IMR-90 (cell line): Measurements from ENCODE around the gene MFSD6L. TPM values are rescaled to one million over a fixed set of nuclear protein-coding genes. Genes with fewer than 3 reads are reported as not detected.

Experiments used
- ATAC-seq: fragments of 200-7000 bp; cut with Tn5 transposase; 2 replicates; pipeline ENCODE4 v1.9.1; 2020; ENCODE audit warnings: low read depth, mild to moderate bottlenecking, moderate library complexity
- BruUV-seq: library from RNA; stranded (reverse); fragments of 400-500 nt; replicated peaks from 2 replicates; lab custom pipeline; 2021; lab: Mats Ljungman, UMichigan
- CTCF ChIA-PET: fragments of 300-600 bp; formaldehyde crosslinking; extraction: SDS; loops from one replicate; lab custom pipeline; 2021; ENCODE audit warnings: antibody characterized with exemption; lab: Yijun Ruan, JAX
- POLR2A ChIA-PET: fragments of 300-600 bp; sonication (Branson Sonifier 250); formaldehyde crosslinking; loops from one replicate; lab custom pipeline; 2022; ENCODE audit warnings: antibody characterized with exemption; ENCODE audit not compliant: unreplicated experiment; lab: Charles Lee
- DNase-seq: peaks from one replicate; pipeline ENCODE4 v3.0.0; 2013
- H2AFZ ChIP-seq: replicated peaks from 2 replicates; pipeline ENCODE3; 2013; ENCODE audit warnings: low read length, mild to moderate bottlenecking; ENCODE audit not compliant: poor library complexity
- H2AK5ac ChIP-seq: 2 replicates; pipeline ENCODE4 v1.6.1; 2013; ENCODE audit warnings: low read depth, low read length, inconsistent platforms
- H2AK9ac ChIP-seq: replicated peaks from 2 replicates; pipeline ENCODE3; 2013; ENCODE audit warnings: mild to moderate bottlenecking, low read depth, low read length, moderate library complexity; ENCODE audit not compliant: poor library complexity
- H2BK120ac ChIP-seq: 2 replicates; pipeline ENCODE4 v1.6.1; 2013; ENCODE audit warnings: low read depth, low read length, inconsistent platforms
- H2BK15ac ChIP-seq: 3 replicates; pipeline ENCODE4 v1.6.1; 2013; ENCODE audit warnings: low read depth, low read length, inconsistent platforms
- H2BK20ac ChIP-seq: 2 replicates; pipeline ENCODE4 v1.6.1; 2013; ENCODE audit warnings: low read depth, mild to moderate bottlenecking, inconsistent platforms, low read length, moderate library complexity
- H2BK5ac ChIP-seq: 2 replicates; pipeline ENCODE4 v1.6.1; 2013; ENCODE audit warnings: mild to moderate bottlenecking, low read depth, low read length, inconsistent platforms; ENCODE audit not compliant: poor library complexity, severe bottlenecking
- H3K14ac ChIP-seq: replicated peaks from 2 replicates; pipeline ENCODE4 v1.6.1; 2013; ENCODE audit warnings: low read depth, low read length, inconsistent platforms
- H3K18ac ChIP-seq: 2 replicates; pipeline ENCODE4 v1.6.1; 2013; ENCODE audit warnings: low read depth, low read length, control low read depth
- H3K23ac ChIP-seq: 2 replicates; pipeline ENCODE4 v1.6.1; 2013; ENCODE audit warnings: low read depth, low read length, inconsistent platforms
- H3K27ac ChIP-seq: 2 replicates; pipeline ENCODE4 v1.5.1; 2013; ENCODE audit warnings: mild to moderate bottlenecking, control low read depth, low read length; ENCODE audit not compliant: insufficient read depth
- H3K27me3 ChIP-seq: 2 replicates; pipeline ENCODE4 v1.6.1; 2013; ENCODE audit warnings: low read length; ENCODE audit not compliant: control insufficient read depth, insufficient read depth
- H3K36me3 ChIP-seq: 2 replicates; pipeline ENCODE4 v1.6.1; 2013; ENCODE audit warnings: low read length, mixed read lengths; ENCODE audit not compliant: control insufficient read depth, insufficient read depth
- H3K4ac ChIP-seq: 2 replicates; pipeline ENCODE4 v1.6.1; 2013; ENCODE audit warnings: low read depth, low read length, inconsistent platforms
- H3K4me1 ChIP-seq: 2 replicates; pipeline ENCODE4 v1.6.1; 2013; ENCODE audit warnings: low read length, mixed read lengths; ENCODE audit not compliant: control insufficient read depth, insufficient read depth
- H3K4me2 ChIP-seq: 2 replicates; pipeline ENCODE4 v1.6.1; 2013; ENCODE audit warnings: low read depth, mild to moderate bottlenecking, control low read depth, low read length, moderate library complexity
- H3K4me3 ChIP-seq: 2 replicates; pipeline ENCODE4 v1.5.1; 2013; ENCODE audit warnings: low read depth, mild to moderate bottlenecking, control low read depth, low read length, moderate library complexity; ENCODE audit not compliant: insufficient read depth
- H3K56ac ChIP-seq: 2 replicates; pipeline ENCODE4 v1.6.1; 2013; ENCODE audit warnings: low read length, inconsistent platforms; ENCODE audit not compliant: insufficient read depth; ENCODE audit errors: extremely low read depth
- H3K79me1 ChIP-seq, 2 experiments: 2 replicates each; pipeline ENCODE4 v1.6.1; 2013; ENCODE audit warnings: low read length in 2 of 2, inconsistent platforms in 1 of 2, low read depth in 1 of 2
- H3K9ac ChIP-seq: 2 replicates; pipeline ENCODE4 v1.6.1; 2013; ENCODE audit warnings: low read depth, low read length, control low read depth
- H3K9me1 ChIP-seq: 2 replicates; pipeline ENCODE4 v1.6.1; 2013; ENCODE audit warnings: low read length, inconsistent platforms; ENCODE audit not compliant: insufficient read depth
- H3K9me3 ChIP-seq: 2 replicates; pipeline ENCODE4 v1.6.1; 2013; ENCODE audit warnings: low read length; ENCODE audit not compliant: control insufficient read depth, insufficient read depth
- H4K20me1 ChIP-seq: 2 replicates; pipeline ENCODE4 v1.6.1; 2013; ENCODE audit warnings: low read length, inconsistent platforms; ENCODE audit not compliant: insufficient read depth
- H4K5ac ChIP-seq: 2 replicates; pipeline ENCODE4 v1.6.1; 2013; ENCODE audit warnings: mild to moderate bottlenecking, low read depth, low read length, control low read depth
- H4K8ac ChIP-seq, 2 experiments: 2 replicates each; pipeline ENCODE4 v1.6.1; 2013; ENCODE audit warnings: low read depth in 2 of 2, low read length in 2 of 2, control low read depth in 1 of 2, inconsistent platforms in 1 of 2
- H4K91ac ChIP-seq: 2 replicates; pipeline ENCODE4 v1.6.1; 2013; ENCODE audit warnings: low read depth, low read length, inconsistent platforms; ENCODE audit not compliant: insufficient read depth
- NFE2L2 ChIP-seq: fragments of 150-350 bp; IDR thresholded peaks from 2 replicates; pipeline ENCODE4 v1.6.1; 2016; ENCODE audit warnings: low read depth, mild to moderate bottlenecking, low read length
- WGBS, 2 experiments: methylation state at CpG; one replicate each; pipeline versions ENCODE4 v1.1.5 to v1.1.7; 2013; ENCODE audit warnings: missing lambda C conversion rate in 2 of 2; ENCODE audit not compliant: insufficient read length in 1 of 2; ENCODE audit errors: extremely low coverage in 2 of 2; 5-methylcytosine and 5-hydroxymethylcytosine counted together
- dilution Hi-C: fragments of 300-500 bp; cut with HindIII; formaldehyde crosslinking; loops from one replicate; pipeline ENCODE4 v1.14.3; 2018; ENCODE audit warnings: low sequenced_read_pairs; ENCODE audit not compliant: unreplicated experiment
- in situ Hi-C: fragments of 300-500 bp; cut with MboI; formaldehyde crosslinking; loops from 3 replicates; pipeline ENCODE4 v1.14.3; 2019; ENCODE audit warnings: low sequenced_read_pairs, inconsistent platforms, mixed read lengths
- intact Hi-C: fragments of 100-400 bp; cut with micrococcal nuclease; formaldehyde crosslinking; loops from 2 replicates; pipeline ENCODE4 v1.10.0; 2022
- polyA plus RNA-seq, 3 experiments: library from polyadenylated mRNA; depleted of rRNA; stranded (reverse); fragments of >200 nt; gene quantifications; 2 replicates each; pipeline ENCODE4 v1.2.3, GENCODE V29; 2012; ENCODE audit warnings: low replicate concordance in 1 of 3
- total RNA-seq: library from RNA; depleted of rRNA; stranded (reverse); fragments of >200 nt; gene quantifications from 2 replicates; pipeline ENCODE4 v1.2.3, GENCODE V29; 2012

Gene MFSD6L
- total and polyA plus RNA-seq, 2 of the 4 experiments (the other 2 are of a cell fraction), result not detected

DNA sequence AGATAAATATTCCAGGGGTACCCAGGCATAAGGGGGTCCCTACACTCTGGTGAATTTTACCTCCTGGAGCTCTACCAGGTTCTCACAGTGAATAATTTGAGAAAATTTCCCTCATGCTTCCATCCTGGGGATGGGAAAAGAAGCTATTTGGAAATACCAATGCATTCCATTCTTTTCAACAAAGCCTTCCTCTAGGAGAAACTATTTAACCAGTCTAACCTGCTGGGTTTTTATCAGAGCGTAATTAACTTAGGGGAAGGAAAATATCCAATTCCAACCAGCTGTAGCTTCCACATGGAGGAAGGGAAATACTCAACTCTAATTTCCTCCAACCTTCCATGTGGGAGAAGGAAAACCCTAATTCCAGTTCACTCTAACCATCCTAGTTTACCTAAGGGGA is 17.0 kb downstream of the MFSD6L start:
- BruUV-seq, result no TSS peak
- intact Hi-C loops, result loop anchor here (10.0 kb wide), 2 partner anchors 717 to 743 kb away; no protein-coding TSS in a partner anchor
- Histone ChIP-seq H3K79me1 (no peaks in the 10 kb centered on the region), H3K27me3 (no peaks in the 10 kb centered on the region; the same call in 1 of the 2 replicates), H2AK5ac (no peak overlapping the region), H2AK9ac (no peak overlapping the region), H3K4me2 (no peak overlapping the region), H3K9ac (no peak overlapping the region), H2BK20ac (no peak overlapping the region), H4K5ac (no peak overlapping the region), H3K4ac (no peak overlapping the region), H3K9me3 (no peaks in the 10 kb centered on the region), H2BK5ac (no peak overlapping the region), H3K9me1 (no peaks in the 10 kb centered on the region), H4K91ac (no peak overlapping the region), H3K4me1 (no peaks in the 10 kb centered on the region), H3K14ac (no peak overlapping the region), H4K20me1 (no peaks in the 10 kb centered on the region), H2AFZ (no peak overlapping the region), H4K8ac (no peak overlapping the region), H2BK15ac (no peak overlapping the region), H3K18ac (no peak overlapping the region), H3K27ac (no peak overlapping the region), H3K36me3 (no peaks in the 10 kb centered on the region), H3K4me3 (no peak overlapping the region), H3K56ac (no peak overlapping the region), H2BK120ac (no peak overlapping the region), H3K23ac (no peak overlapping the region)
- POLR2A ChIA-PET, result no interaction called here
- WGBS, 2 experiments, result no CpG with 5 or more reads among the region's 1 CpG
- no peak for TF ChIP-seq NFE2L2
- ATAC-seq (no peak), DNase-seq (no peak)
- in situ Hi-C loops, result loop anchor here (10.0 to 25.0 kb wide), 2 partner anchors 367 to 755 kb away; no protein-coding TSS in a partner anchor
- CTCF ChIA-PET, result no interaction called here
- dilution Hi-C loops, result no loop called here
